HEK293 (cell line): Measurements from ENCODE around the gene DRG1.

Source experiments
- CTCF ChIP-seq: fragments of 450-650 bp; formaldehyde crosslinking; IDR thresholded peaks from 2 replicates; pipeline ENCODE4 v1.5.1; 2016; ENCODE audit warnings: missing biosample characterization, missing genetic modification characterization
- ZFP3 ChIP-seq: fragments of 450-650 bp; formaldehyde crosslinking; IDR thresholded peaks from 2 replicates; pipeline ENCODE4 v1.5.1; 2016; ENCODE audit warnings: low read depth, missing biosample characterization, missing genetic modification characterization

GRCh38 chr22:31445642-31446041, 46.2 kb downstream of the DRG1 start:
- no peak for TF ChIP-seq ZFP3 (tag by site-specific recombination)
- no peak for TF ChIP-seq CTCF (tag by site-specific recombination)
